Measurements from ENCODE around the gene TMTC1. TPM values are rescaled to one million over a fixed set of nuclear protein-coding genes. Genes with fewer than 3 reads are reported as not detected.
"Not testable (repeated sequence)": the region's sequence is repeated elsewhere in the genome, so short reads cannot be mapped to it uniquely, and the experiment has no call there.

The TMTC1 gene
- total RNA-seq, 4 donors from 2014 or later: 7.4 to 25.6 (median 15.4) TPM

DNA sequence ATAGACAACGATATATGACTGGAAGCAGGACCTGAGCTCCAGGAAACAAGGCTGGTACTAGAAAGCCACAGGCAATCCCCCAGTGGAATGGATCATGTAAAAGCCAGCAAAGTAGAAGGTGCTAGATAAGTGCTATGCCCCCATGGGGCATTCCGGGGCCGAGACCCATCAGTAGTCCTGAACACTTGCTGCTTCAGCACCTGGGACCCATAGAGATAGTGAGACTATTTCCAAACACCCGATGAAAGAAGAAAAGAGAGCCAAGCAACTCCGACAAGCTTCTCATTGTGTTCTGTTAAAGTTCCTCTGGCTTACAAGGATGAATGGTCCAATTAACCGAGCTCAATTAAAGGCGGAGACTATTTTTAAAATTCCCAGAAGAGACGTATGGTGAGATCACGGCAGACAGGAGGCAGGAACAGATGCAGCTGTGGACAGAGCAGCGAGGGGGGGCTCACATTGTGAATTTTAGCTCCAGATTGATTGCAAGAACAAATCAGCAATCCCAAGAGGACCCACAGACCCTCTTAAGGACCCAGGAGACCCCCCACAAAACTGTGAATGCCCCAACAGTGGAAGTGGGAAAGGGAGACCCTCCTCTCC lies 143.7 kb downstream of the TMTC1 start:
- Histone ChIP-seq H3K27ac (peak overlapping the region in 2 of 4 donors; percentile 17 to 43), H3K9me3 (no peaks in the 10 kb centered on the region), H3K4me3 (no peak overlapping the region), H3K36me3 (no peaks in the 10 kb centered on the region), H3K27me3 (no peaks in the 10 kb centered on the region), H3K4me1 (peaks cover 0 to 10% (median 0%) of the 10 kb centered on the region in 4 donors)
- TF ChIP-seq CTCF (IDR thresholded peaks at IDR 0.05) (no peak), POLR2A (IDR thresholded peaks at IDR 0.05) (no peak)
- no peak for DNase-seq

GRCh38 chr12:29638528-29638927 lies 145.2 kb downstream of the TMTC1 start:
- Histone ChIP-seq H3K9me3 (no peaks in the 10 kb centered on the region), H3K27ac (no peak overlapping the region), H3K36me3 (no peaks in the 10 kb centered on the region), H3K27me3 (no peaks in the 10 kb centered on the region), H3K4me3 (no peak overlapping the region), H3K4me1 (peaks cover 0 to 10% (median 0%) of the 10 kb centered on the region in 4 donors)
- TF ChIP-seq POLR2A (IDR thresholded peaks at IDR 0.05) (no peak), CTCF (IDR thresholded peaks at IDR 0.05) (no peak)
- DNase-seq: no peak

- H3K27ac ChIP-seq: no peak overlapping the region
Observed at GRCh38 chr12:29634057-29634456, 149.7 kb downstream of the TMTC1 start.

DNA sequence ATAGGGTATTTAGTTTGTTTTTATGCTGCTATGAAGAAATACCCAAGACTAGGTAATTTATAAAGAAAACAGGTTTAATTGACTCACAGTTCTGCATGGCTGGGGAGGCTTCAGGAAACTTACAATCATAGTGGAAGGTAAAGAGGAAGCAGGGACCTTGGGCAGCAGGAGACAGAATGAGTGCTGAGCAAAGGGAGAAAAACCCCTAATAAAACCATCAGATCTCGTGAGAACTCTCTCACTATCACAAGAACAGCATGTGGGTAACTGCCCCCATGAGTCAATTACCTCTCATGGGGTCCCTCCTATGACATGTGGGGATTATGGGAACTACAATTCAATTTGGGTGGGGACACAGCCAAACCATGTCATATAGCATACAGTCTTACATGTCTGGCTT lies 153.6 kb downstream of the TMTC1 start:
- not testable (repeated sequence) for H3K27me3 ChIP-seq, H3K36me3 ChIP-seq, H3K4me1 ChIP-seq, H3K9me3 ChIP-seq, DNase-seq, H3K4me3 ChIP-seq, H3K27ac ChIP-seq

More at GRCh38 chr12:29634057-29634456, 149.7 kb downstream of the TMTC1 start:
- no peaks in the 10 kb centered on the region for H3K36me3 ChIP-seq
- no peaks in the 10 kb centered on the region for H3K27me3 ChIP-seq
- no peaks in the 10 kb centered on the region for H3K9me3 ChIP-seq
- H3K4me3 ChIP-seq: no peak overlapping the region
- no peak for DNase-seq
- TF ChIP-seq POLR2A (IDR thresholded peaks at IDR 0.05): no peak
- TF ChIP-seq CTCF (IDR thresholded peaks at IDR 0.05): no peak
- no peaks in the 10 kb centered on the region for H3K4me1 ChIP-seq

DNA sequence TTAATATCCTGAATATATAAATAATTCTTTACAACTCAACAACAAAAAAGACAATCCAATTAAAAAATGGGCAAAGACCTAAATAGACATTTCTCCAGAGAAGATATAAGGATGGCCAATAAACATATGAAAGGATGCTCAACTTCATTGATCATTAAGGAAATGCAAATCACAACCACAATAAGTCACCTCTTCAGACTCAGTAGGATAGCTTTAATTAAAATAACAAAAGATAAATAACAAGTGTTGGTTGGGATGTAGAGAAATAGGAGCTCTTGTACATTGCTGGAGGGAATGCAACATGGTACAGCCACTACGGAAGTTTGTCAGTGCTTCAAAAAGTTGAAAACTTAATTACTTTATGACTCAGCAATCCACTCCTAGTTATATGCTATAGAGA lies 156.5 kb downstream of the TMTC1 start:
- H3K27me3 ChIP-seq: no peaks in the 10 kb centered on the region
- peaks cover 0 to 10% (median 0%) of the 10 kb centered on the region in 4 donors for H3K4me1 ChIP-seq
- no peak for DNase-seq
- H3K27ac ChIP-seq: no peak overlapping the region
- TF ChIP-seq CTCF (IDR thresholded peaks at IDR 0.05): no peak
- no peak for TF ChIP-seq POLR2A (IDR thresholded peaks at IDR 0.05)
- no peaks in the 10 kb centered on the region for H3K9me3 ChIP-seq
- no peak overlapping the region for H3K4me3 ChIP-seq
- no peaks in the 10 kb centered on the region for H3K36me3 ChIP-seq

DNA sequence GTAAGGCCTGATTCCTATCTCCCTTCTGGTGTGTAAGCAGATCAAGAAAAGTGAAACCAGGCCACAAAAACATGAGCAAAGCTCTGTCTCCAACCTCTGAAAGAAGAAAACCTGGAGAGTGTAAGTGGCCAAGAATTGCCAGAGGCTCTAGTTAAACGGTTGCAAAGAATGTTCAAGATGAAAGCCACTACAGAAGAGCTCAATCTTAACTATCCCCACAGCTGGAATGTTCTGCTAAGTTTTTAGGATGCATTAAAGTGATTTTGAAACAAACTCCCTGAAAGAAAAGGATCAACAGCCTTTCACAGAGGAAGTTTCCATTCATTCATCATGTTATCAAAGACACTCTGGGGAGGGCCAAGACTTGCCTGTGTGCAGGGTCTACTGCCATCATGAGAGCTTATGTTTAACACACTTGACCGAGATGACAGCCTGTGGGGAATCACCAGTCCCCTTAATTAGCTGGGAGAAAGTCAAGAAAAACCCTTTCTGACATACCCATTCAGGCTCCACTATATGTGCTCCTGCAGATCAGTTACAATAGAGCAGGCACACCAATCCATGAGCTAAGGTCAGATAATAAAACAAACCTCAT lies 158.3 kb downstream of the TMTC1 start:
- Histone ChIP-seq H3K27me3 (no peaks in the 10 kb centered on the region), H3K4me1 (peaks cover 0 to 10% (median 0%) of the 10 kb centered on the region in 4 donors), H3K4me3 (no peak overlapping the region), H3K27ac (peak overlapping the region in 1 of 4 donors; percentile 74), H3K9me3 (no peaks in the 10 kb centered on the region), H3K36me3 (no peaks in the 10 kb centered on the region)
- no peak for TF ChIP-seq POLR2A (IDR thresholded peaks at IDR 0.05)
- DNase-seq: no peak
